ENCODE results near the gene SLC13A3.

The SLC13A3 gene

GRCh38 chr20:46651091-46651962 lies at the start of gene SLC13A3:
Gene SLC13A3 (minus strand): TSS chr20:46651459. CDS start chr20:46651421, 38 bp downstream.
- DNase-seq (ENCODE audit: low spot score): no peak

GRCh38 chr20:46701057-46701456 lies 49.8 kb upstream of the SLC13A3 start:
- peak; percentile 24 for DNase-seq (ENCODE audit: low spot score)

GRCh38 chr20:46700481-46700880 lies 49.2 kb upstream of the SLC13A3 start:
- DNase-seq (ENCODE audit: low spot score): no peak

GRCh38 chr20:46699651-46700359 lies 48.5 kb upstream of the SLC13A3 start:
- peak; percentile 81 for DNase-seq (ENCODE audit: low spot score)

- no peak for DNase-seq (ENCODE audit: low spot score)
Measured at GRCh38 chr20:46698788-46699187, 47.5 kb upstream of the SLC13A3 start.

GRCh38 chr20:46696791-46697279 lies 45.6 kb upstream of the SLC13A3 start:
- DNase-seq (ENCODE audit: low spot score): no peak

GRCh38 chr20:46695892-46696291 lies 44.6 kb upstream of the SLC13A3 start:
- no peak for DNase-seq (ENCODE audit: low spot score)

- DNase-seq (ENCODE audit: low spot score): peak; percentile 85
Measured at GRCh38 chr20:46694484-46694883, 43.2 kb upstream of the SLC13A3 start.

- DNase-seq (ENCODE audit: low spot score): no peak
Measured at GRCh38 chr20:46691196-46691595, 39.9 kb upstream of the SLC13A3 start.

GRCh38 chr20:46690219-46691106 lies 39.2 kb upstream of the SLC13A3 start:
- peak; percentile 44 for DNase-seq (ENCODE audit: low spot score)

- no peak for DNase-seq (ENCODE audit: low spot score)
Measured at GRCh38 chr20:46689754-46690085, 38.5 kb upstream of the SLC13A3 start.

GRCh38 chr20:46689082-46689753 lies 38.0 kb upstream of the SLC13A3 start, which contains the start of gene TP53RK:
Gene TP53RK (minus strand): TSS chr20:46689444. CDS start chr20:46689414, 30 bp downstream.
- peak; percentile 100 for DNase-seq (ENCODE audit: low spot score)

GRCh38 chr20:46688151-46689081 lies 37.2 kb upstream of the SLC13A3 start:
- DNase-seq (ENCODE audit: low spot score): peak; percentile 65

GRCh38 chr20:46683939-46684750 lies 32.9 kb upstream of the SLC13A3 start:
- DNase-seq (ENCODE audit: low spot score): no peak

GRCh38 chr20:46683668-46683938 lies 32.3 kb upstream of the SLC13A3 start:
- no peak for DNase-seq (ENCODE audit: low spot score)

GRCh38 chr20:46683011-46683667 lies 31.9 kb upstream of the SLC13A3 start:
- no peak for DNase-seq (ENCODE audit: low spot score)

GRCh38 chr20:46682063-46682821 lies 31.0 kb upstream of the SLC13A3 start:
- DNase-seq (ENCODE audit: low spot score): no peak

Measured in RKO (cell line).